ENCODE data around the gene ASTN2.

Gene ASTN2

GRCh38 chr9:117178596-117179375, 236.1 kb downstream of the ASTN2 start:
- DNase-seq (ENCODE audit: low read depth), result no peak
- TF ChIP-seq MYC (IDR thresholded peaks at IDR 0.05; ENCODE audit: low read depth, low read length) (no peak), MAX (IDR thresholded peaks at IDR 0.05; ENCODE audit: low read depth, low read length) (no peak), POLR2A (IDR thresholded peaks at IDR 0.05; ENCODE audit: extremely low read depth, insufficient read length) (no peak), CTCF (IDR thresholded peaks at IDR 0.05; ENCODE audit: low read depth, low read length) (no peak)
- H3K4me3 ChIP-seq (ENCODE audit: low read depth, low read length), result no peak overlapping the region

GRCh38 chr9:117170567-117170966, 244.3 kb downstream of the ASTN2 start:
- no peak overlapping the region for H3K4me3 ChIP-seq (ENCODE audit: low read depth, low read length)
- no peak for TF ChIP-seq CTCF (IDR thresholded peaks at IDR 0.05; ENCODE audit: low read depth, low read length)

GRCh38 chr9:117169089-117169621, 245.7 kb downstream of the ASTN2 start:
- TF ChIP-seq POLR2A (IDR thresholded peaks at IDR 0.05; ENCODE audit: extremely low read depth, insufficient read length) (no peak), CTCF (IDR thresholded peaks at IDR 0.05; ENCODE audit: low read depth, low read length) (no peak), MYC (IDR thresholded peaks at IDR 0.05; ENCODE audit: low read depth, low read length) (no peak), MAX (IDR thresholded peaks at IDR 0.05; ENCODE audit: low read depth, low read length) (no peak)
- no peak for DNase-seq (ENCODE audit: low read depth)
- no peak overlapping the region for H3K4me3 ChIP-seq (ENCODE audit: low read depth, low read length)

More at GRCh38 chr9:117170567-117170966, 244.3 kb downstream of the ASTN2 start:
- DNase-seq (ENCODE audit: low read depth), result no peak

- DNase-seq (ENCODE audit: low read depth), result no peak
- TF ChIP-seq MAX (IDR thresholded peaks at IDR 0.05; ENCODE audit: low read depth, low read length) (no peak), CTCF (IDR thresholded peaks at IDR 0.05; ENCODE audit: low read depth, low read length) (no peak), POLR2A (IDR thresholded peaks at IDR 0.05; ENCODE audit: extremely low read depth, insufficient read length) (no peak), MYC (IDR thresholded peaks at IDR 0.05; ENCODE audit: low read depth, low read length) (no peak)
- no peak overlapping the region for H3K4me3 ChIP-seq (ENCODE audit: low read depth, low read length)
Observed at GRCh38 chr9:117164512-117164911, 250.3 kb downstream of the ASTN2 start.

GRCh38 chr9:117160254-117160653, 254.6 kb downstream of the ASTN2 start:
- TF ChIP-seq CTCF (IDR thresholded peaks at IDR 0.05; ENCODE audit: low read depth, low read length), result peak; percentile 25
- no peak for TF ChIP-seq POLR2A (IDR thresholded peaks at IDR 0.05; ENCODE audit: extremely low read depth, insufficient read length)
- peak; percentile 11 for DNase-seq (ENCODE audit: low read depth)
- no peak overlapping the region for H3K4me3 ChIP-seq (ENCODE audit: low read depth, low read length)
